Tibial nerve (tissue), 4 donors: ENCODE results near the gene DRD3.
A peak's percentile ranks its signal among the peaks of the same experiment; 100 is the strongest.

Source experiments
- CTCF ChIP-seq, 5 experiments: fragments of 200-600 bp in 3 of 5; fragments of 450-650 bp in 2 of 5; sonication (generic) in 3 of 5; IDR thresholded peaks; one replicate each; pipeline ENCODE4 v1.5.1; 2016 to 2019; ENCODE audit warnings: antibody characterized with exemption in 5 of 5, mild to moderate bottlenecking in 3 of 5, moderate library complexity in 2 of 5
- EP300 ChIP-seq, 2 donors: sonication (generic); formaldehyde crosslinking; IDR thresholded peaks; one replicate each; pipeline ENCODE4 v1.6.1; 2017; ENCODE audit warnings: antibody characterized with exemption in 2 of 2, mild to moderate bottlenecking in 1 of 2
- POLR2A ChIP-seq, 2 donors: fragments of 450-650 bp; IDR thresholded peaks; one replicate each; pipeline ENCODE4 v1.6.1; 2017; ENCODE audit warnings: antibody characterized with exemption in 2 of 2, mild to moderate bottlenecking in 2 of 2, moderate library complexity in 2 of 2

- TF ChIP-seq CTCF (IDR thresholded peaks at IDR 0.05) (no peak), POLR2A (IDR thresholded peaks at IDR 0.05) (no peak), EP300 (IDR thresholded peaks at IDR 0.05) (peak in 1 of 2 donors; percentile 24)
Observed at GRCh38 chr3:114219741-114220140, 40.9 kb upstream of the DRD3 start.
